Glomerular endothelial cell (primary cell): ENCODE results near the gene TMED10. TPM values are rescaled to one million over a fixed set of nuclear protein-coding genes. Genes with fewer than 3 reads are reported as not detected.
A peak's percentile ranks its signal among the peaks of the same experiment; 100 is the strongest.
"Not testable (repeated sequence)": the region's sequence is repeated elsewhere in the genome, so short reads cannot be mapped to it uniquely, and the experiment has no call there.

ENCODE experiments used
- DNase-seq: peaks from one replicate; pipeline ENCODE4 v3.0.0-alpha.2; 2011; ENCODE audit warnings: low read depth, low spot score; ENCODE audit errors: extremely low read depth
- total RNA-seq: library from RNA; depleted of rRNA; stranded (reverse); fragments of >200 nt; gene quantifications from 2 replicates; pipeline ENCODE4 v1.2.3, GENCODE V29; 2015

Gene TMED10
- total RNA-seq, 1 donor from 2014 or later: 244 TPM

DNA sequence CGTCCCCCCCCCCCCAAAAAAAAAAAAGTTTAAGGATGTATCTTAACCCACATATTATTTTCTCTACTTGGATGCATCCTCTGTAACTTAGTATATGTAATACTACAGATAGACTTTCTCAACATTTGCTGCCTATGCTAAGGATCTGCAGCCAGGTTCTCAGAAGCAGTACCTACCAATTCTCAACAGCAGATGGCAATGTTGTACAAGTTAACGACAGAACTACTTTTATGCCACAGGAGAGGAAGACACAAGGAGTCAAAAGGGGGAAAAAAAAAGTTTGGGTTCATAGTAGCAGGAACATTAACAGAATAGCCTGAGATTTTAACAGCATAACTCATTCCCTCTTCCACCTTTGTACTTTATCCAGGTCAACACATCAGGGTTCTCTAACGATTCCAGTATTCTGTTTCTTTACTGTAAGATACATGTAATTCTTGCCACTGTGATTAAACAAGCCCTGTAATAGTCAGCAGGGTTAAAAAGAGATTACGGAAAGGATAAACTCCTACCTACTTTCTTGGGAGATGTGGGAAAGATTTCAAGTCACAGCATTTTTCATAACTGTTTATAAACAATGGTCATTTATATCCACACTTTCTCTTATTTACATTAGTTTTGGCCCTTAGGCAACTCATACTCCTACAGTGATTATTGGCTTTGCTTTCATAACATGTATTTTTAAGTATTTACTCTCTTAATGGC lies 43.9 kb downstream of the TMED10 start:
- DNase-seq: peak; percentile 74

- no peak for DNase-seq
Measured at GRCh38 chr14:75128596-75128990, 47.8 kb downstream of the TMED10 start.

DNA sequence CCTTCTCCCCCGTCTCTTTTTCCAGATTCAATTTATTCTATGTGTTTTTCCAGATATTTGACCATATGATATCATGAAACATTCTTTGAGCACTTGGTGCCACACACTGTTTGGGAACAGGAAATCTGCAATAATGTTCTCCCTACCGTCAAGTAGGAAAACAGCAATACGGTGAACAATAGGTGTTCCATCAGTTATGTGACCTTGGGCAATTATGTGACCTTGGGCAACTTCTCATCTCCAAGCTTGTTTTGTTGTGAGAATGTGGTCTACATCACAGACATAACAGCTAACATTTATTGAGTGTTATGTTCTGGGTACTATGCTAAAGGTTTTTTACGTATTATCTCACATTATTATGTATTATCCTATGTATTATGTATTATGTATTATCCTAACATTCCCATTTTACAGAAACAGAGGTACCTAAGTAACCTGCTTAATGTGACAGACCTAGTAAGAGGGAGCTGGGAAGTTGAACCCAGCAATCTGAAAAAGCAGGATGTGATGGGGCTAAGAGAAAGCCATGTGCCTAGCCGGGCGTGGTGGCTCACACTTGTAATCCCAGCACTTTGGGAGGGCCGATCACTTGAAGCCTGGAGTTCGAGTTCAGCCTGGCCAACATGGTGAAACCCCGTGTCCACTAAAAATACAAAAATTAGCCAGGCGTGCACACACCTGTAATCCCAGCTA lies 48.4 kb downstream of the TMED10 start:
- peak; percentile 72 for DNase-seq

DNA sequence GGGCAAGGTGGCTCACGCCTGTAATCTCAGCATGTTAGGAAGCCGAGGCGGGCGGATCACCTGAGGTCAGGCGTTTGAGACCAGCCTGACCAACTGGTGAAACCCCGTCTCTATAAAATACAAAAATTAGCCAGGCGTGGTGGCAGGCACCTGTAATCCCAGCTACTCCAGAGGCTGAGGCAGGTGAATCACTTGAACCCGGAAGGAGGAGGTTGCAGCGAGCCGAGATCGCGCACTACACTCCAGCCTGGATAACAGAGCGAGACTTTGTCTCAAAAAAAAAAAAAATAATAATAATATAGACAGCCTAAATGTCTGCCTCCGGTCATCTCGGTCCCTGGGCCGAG lies 49.0 kb downstream of the TMED10 start:
- not testable (repeated sequence) for DNase-seq

DNA sequence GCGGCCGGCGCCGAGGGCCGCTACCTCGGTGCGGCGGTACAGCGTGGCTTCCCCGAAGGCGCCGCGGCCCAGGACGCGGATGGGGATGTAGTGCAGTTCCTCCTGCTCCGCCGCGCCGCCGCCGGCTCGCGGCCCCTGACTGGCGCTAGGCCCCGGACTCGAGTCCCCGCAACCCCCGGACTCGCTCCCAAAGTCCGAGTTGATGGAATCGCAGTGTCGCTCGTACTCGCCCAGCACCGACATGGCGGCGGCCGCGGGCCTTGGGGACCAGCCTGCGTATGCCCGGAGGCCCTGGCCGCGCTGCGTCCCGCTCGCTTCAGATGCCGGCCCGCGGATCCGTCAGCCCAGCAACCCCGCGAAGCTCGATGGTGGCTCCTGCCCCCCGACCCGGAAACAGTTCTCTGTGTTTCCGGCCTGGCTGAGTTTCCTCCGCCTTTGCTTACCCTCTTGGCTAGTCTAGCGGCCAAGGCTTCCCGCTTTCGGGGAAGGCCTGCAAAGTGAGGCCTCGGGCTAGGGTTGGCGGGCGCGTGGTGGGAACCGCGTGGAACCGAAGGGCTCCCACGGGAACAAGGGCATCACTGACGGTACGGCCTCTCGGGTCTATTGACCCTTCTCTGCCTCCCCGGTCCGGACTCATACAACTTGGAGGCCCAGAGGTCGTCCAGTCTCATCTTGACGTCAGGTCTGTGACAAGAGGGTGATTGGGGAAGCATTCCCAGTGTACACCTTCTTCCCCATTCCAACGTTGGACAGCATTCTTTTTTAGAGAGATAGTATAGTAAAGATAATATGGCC lies 49.5 kb downstream of the TMED10 start, which contains the start of gene NEK9:
Gene NEK9, minus strand, starts transcription at position 370 of the 795 bp plus-strand sequence. Its CDS starts 127 bp downstream, at position 243.
- DNase-seq: no peak

GRCh38 chr14:75126121-75126544 lies 50.3 kb downstream of the TMED10 start:
- DNase-seq: no peak

DNA sequence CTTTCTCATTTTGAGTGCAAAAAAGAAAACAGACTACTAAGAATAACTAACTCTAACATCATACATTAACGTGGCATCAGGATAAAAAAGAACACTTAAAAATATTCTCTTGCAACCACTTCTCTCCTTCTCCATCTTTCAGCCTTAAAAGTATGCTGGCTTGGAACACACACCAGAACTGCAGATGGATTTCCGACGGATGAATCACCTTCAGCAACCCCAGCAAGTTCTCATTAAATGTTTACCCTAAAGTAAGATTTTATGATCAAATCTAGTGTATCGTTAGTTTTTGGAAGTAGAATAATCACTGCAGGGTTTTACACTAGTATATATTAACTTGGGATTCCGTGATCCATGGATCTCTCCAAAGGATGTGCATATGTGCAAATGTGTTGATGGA lies 50.8 kb downstream of the TMED10 start:
- DNase-seq: no peak

- DNase-seq: peak; percentile 95
Measured at GRCh38 chr14:75123991-75124390, 52.4 kb downstream of the TMED10 start.

DNA sequence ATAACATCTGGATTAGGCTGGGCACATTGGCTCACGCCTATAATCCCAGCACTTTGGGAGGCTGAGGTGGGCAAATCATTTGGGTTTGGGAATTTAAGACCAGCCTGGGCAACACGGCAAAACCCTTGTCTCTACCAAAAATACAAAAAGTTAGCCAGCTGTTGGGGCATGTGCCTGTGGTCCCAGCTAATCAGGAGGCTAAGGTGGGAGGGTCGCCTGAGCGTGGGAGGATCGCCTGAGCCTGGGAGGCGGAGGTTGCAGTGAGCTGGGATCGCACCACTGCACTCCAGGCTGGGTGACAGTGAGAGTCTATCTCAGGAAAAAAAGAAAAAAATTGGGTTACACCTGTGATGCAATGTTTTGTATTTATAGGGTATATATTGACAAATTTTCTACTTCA lies 54.9 kb downstream of the TMED10 start:
- no peak for DNase-seq

- DNase-seq: no peak
Measured at GRCh38 chr14:75120541-75121291, 55.7 kb downstream of the TMED10 start.

GRCh38 chr14:75119056-75119455 lies 57.4 kb downstream of the TMED10 start:
- no peak for DNase-seq

DNA sequence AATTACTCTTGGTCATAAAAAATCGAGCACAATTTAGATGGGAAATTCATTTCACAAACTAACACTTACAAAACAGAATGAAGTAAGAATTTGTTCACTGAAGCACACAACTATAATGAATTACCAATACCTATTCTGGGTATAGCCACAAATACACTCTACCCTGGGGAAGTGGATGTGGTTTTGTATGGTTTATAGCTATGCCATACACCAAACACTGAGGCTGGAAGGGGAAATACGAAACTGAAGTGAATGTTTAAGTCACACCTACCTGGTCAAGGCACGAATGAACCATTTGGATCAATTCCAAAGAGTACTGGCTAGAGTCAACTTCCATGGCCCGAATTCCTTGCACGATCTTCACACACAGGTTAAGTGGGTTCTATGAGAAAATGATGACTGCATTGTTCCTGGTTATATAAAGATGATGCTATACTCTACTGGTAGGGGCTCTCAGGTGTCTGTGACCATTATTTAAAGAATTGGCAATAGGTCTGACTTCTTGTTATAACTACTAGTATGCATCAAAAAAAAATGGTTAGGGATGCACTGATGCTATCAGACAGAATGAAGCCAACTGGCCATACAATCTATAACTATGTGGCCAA lies 62.4 kb downstream of the TMED10 start:
- DNase-seq: no peak

GRCh38 chr14:75109877-75110276 lies 66.5 kb downstream of the TMED10 start:
- DNase-seq: no peak

DNA sequence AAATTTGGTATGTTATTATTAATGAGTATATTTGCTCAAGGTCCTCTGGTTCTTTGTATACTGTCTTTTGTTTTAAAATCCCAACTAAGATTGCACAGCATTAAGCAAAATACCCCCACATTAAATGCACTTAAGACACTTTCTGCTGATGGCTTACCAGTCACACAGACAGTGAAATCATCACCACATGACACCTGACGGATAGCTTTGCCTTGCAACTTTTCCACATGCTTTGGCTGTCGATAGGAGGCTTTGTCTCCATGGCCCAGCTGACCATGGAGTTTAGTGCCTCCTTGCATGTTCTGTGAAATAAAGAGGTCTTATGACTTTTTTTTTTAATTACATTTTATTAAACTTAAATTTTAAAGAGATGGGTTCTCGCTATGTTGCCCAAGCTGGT lies 69.2 kb downstream of the TMED10 start:
- DNase-seq: no peak

GRCh38 chr14:75101491-75101890 lies 74.9 kb downstream of the TMED10 start:
- DNase-seq: no peak

DNA sequence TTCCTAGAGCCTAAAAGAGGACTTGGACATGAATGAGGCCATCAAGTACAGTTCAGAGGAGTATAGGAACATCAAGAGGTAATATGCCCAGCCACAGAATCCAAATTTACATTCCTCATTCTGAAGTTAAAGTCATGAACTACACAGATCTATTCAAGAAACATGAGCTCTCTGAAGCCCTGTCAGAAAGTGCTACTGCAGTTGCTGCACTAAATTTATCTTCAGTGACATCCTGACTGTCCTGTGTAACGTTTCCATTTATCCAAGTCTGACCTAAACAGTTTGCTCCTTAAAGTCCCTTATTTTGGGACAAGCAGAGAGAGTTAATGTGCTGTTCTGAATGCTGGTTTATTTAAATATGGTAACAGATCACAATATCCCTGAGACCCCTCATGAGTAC lies 77.7 kb downstream of the TMED10 start:
- no peak for DNase-seq

DNA sequence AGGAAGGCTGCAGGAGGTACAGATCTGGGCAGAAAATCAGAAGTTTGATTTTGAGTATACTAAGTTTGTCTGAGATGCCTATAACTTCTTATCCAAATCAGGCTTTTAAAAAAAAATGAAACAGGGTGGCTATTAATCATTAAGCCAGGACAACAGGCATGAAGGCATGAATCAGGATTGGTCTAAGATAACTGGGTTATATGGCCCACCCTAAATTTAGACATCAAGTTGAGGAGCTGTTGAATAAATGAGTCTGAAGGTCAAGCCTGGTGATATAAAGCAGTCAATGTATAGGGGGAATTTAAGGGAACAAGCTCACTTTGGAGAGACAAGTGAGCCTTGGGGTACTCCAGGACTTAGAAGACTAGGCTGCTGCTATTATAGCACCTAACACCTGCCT lies 78.2 kb downstream of the TMED10 start:
- DNase-seq: no peak

DNA sequence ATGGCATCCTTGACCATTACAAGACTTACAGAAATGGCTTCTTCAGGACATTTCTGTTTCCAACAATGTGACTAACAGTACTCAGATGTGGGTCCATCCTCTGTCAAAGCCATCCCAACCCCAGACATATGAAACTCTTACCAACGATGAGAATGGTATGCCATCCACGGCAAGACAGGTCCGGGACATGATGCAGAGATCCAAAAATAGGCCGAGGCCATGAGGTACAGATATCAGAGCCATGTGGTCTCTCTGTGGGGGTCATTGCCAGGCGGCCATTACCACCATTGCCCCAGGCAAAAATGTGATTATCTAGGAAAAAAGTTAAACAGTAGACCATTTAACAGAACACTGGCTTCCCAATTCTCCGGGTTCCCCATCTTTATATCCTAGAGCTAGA lies 79.5 kb downstream of the TMED10 start:
- no peak for DNase-seq

DNA sequence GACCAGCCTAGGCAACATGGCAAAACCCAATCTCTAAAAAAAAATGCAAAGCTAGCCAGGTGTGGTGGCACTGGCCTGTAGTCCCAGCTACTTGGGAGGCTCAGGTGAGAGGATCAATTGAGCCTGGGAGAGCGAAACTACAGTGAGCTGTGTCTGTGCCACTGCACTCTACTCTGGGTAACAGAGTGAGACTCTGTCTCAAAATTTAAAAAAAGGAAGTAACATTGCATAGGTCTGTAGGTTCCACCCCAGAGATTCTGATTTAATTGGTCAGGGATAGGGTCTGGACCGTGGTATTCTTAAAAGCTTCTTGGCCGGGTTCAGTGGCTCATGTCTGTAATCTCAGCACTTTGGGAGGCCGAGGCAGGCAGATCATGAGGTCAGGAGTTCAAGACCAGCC lies 80.7 kb downstream of the TMED10 start:
- DNase-seq: no peak

DNA sequence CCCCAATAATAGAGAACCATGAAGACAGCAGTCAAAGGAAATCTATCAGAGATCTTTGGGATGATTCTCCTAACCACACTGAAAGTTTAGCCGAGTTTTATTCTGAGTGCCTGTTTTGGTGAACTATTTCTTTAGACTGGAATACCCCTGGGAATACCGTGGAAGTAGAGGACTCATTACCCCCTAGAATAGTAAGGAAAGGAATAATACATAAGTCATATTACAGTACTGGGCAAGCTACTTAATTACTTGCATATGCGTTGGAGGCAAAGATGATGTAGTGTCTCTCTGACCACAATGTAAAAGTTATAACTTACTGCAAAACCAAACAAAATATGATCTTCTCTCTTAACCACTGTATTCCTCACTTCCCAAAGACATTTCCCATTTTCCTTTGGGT lies 81.5 kb downstream of the TMED10 start:
- DNase-seq: no peak

- no peak for DNase-seq
Measured at GRCh38 chr14:75092698-75093097, 83.7 kb downstream of the TMED10 start.
